ENCODE measurements around the gene GLIPR2.

GLIPR2 gene

GRCh38 chr9:36207546-36208012 is 71.0 kb downstream of the GLIPR2 start:
- DNase-seq: no peak

GRCh38 chr9:36208521-36209253 is 72.2 kb downstream of the GLIPR2 start:
- no peak for DNase-seq

GRCh38 chr9:36210722-36211121 is 74.2 kb downstream of the GLIPR2 start:
- no peak for DNase-seq

GRCh38 chr9:36211510-36211909 is 75.0 kb downstream of the GLIPR2 start:
- DNase-seq: no peak

- no peak for DNase-seq
Measured at GRCh38 chr9:36213387-36213786, 76.9 kb downstream of the GLIPR2 start.
